CD4-positive, CD25-positive, alpha-beta regulatory T cell (primary cell): ENCODE data around the gene RNF113A. TPM values are rescaled to one million over a fixed set of nuclear protein-coding genes. Genes with fewer than 3 reads are reported as not detected.
A peak's percentile ranks its signal among the peaks of the same experiment; 100 is the strongest.

Experiments used
- ATAC-seq, 2 donors: fragments of 150-1000 bp; cut with Tn5 transposase; one replicate each; pipeline ENCODE4 v1.10.0; 2021; ENCODE audit warnings: low read depth in 2 of 2, moderate number of reproducible peaks in 2 of 2, moderate library complexity in 1 of 2
- DNase-seq, 3 donors: peaks; one replicate each; pipeline versions ENCODE4 v3.0.0 to v3.0.0-alpha.2; 2012 to 2022; ENCODE audit warnings: mixed read lengths in 1 of 3
- H3K27ac ChIP-seq: one replicate; pipeline ENCODE4 v1.7.0; 2013; ENCODE audit warnings: mild to moderate bottlenecking, low read length; ENCODE audit not compliant: insufficient read depth, poor library complexity, severe bottlenecking
- H3K27me3 ChIP-seq: one replicate; pipeline ENCODE4 v1.7.0; 2013; ENCODE audit warnings: low read length; ENCODE audit not compliant: control insufficient read depth, insufficient read depth
- H3K36me3 ChIP-seq: one replicate; pipeline ENCODE4 v1.7.0; 2013; ENCODE audit warnings: mild to moderate bottlenecking, low read length, moderate library complexity; ENCODE audit not compliant: control insufficient read depth, insufficient read depth
- H3K4me1 ChIP-seq: 2 replicates; pipeline ENCODE4 v1.7.0; 2013; ENCODE audit warnings: mild to moderate bottlenecking, low read length; ENCODE audit not compliant: insufficient read depth, control insufficient read depth, poor library complexity, severe bottlenecking
- H3K4me3 ChIP-seq: one replicate; pipeline ENCODE4 v1.7.0; 2013; ENCODE audit warnings: low read depth, mild to moderate bottlenecking, low read length, moderate library complexity
- H3K9me3 ChIP-seq, 2 experiments: 1 replicate in 1 of 2; 2 replicates in 1 of 2; pipeline ENCODE4 v1.7.0; 2013; ENCODE audit warnings: low read length in 2 of 2, mild to moderate bottlenecking in 1 of 2, moderate library complexity in 1 of 2; ENCODE audit not compliant: control insufficient read depth in 2 of 2
- H3K27ac Mint-ChIP-seq, 3 donors: one replicate each; pipeline ENCODE4 v1.8.0; 2020 to 2022; ENCODE audit warnings: mild to moderate bottlenecking in 3 of 3, mixed read lengths in 3 of 3, moderate library complexity in 2 of 3
- H3K27me3 Mint-ChIP-seq: one replicate; pipeline ENCODE4 v1.8.0; 2022; ENCODE audit warnings: mild to moderate bottlenecking, mixed read lengths
- H3K36me3 Mint-ChIP-seq: one replicate; pipeline ENCODE4 v1.8.0; 2020; ENCODE audit warnings: mixed read lengths
- H3K4me1 Mint-ChIP-seq, 4 donors: one replicate each; pipeline ENCODE4 v1.8.0; 2020 to 2022; ENCODE audit warnings: mixed read lengths in 4 of 4, mild to moderate bottlenecking in 1 of 4
- H3K4me3 Mint-ChIP-seq, 4 donors: one replicate each; pipeline ENCODE4 v1.8.0; 2020 to 2022; ENCODE audit warnings: mild to moderate bottlenecking in 4 of 4, mixed read lengths in 4 of 4, moderate library complexity in 3 of 4
- H3K9me3 Mint-ChIP-seq, 7 donors: one replicate each; pipeline ENCODE4 v1.8.0; 2020 to 2022; ENCODE audit warnings: mixed read lengths in 7 of 7, mild to moderate bottlenecking in 3 of 7, moderate library complexity in 2 of 7
- polyA plus RNA-seq, 4 donors: library from polyadenylated mRNA; unstranded; fragments of 300-500 nt; fragmentation: Illumina TruSeq; gene quantifications; one replicate each; pipeline ENCODE4 v1.2.3, GENCODE V29; 2021
- total RNA-seq: library from RNA; stranded (reverse); gene quantifications from one replicate; pipeline ENCODE4 v1.2.3, GENCODE V29; 2022

The RNF113A gene
- total and polyA plus RNA-seq, 5 donors from 2014 or later: 30.7 to 85.8 (median 74.3) TPM

- Histone ChIP-seq H3K27me3 (no peaks in the 10 kb centered on the region), H3K36me3 (peaks cover under 1% of the 10 kb centered on the region), H3K4me3 (peak overlapping the region; percentile 75), H3K27ac (peak overlapping the region; percentile 96), H3K4me1 (peaks cover 6% of the 10 kb centered on the region), H3K9me3 (no peaks in the 10 kb centered on the region)
- ATAC-seq (peak; percentile 33 to 41), DNase-seq (no peak)
- H3K36me3 Mint-ChIP-seq: no peaks in the 10 kb centered on the region
- no peaks in the 10 kb centered on the region for H3K9me3 Mint-ChIP-seq
- H3K27me3 Mint-ChIP-seq: peaks cover 9% of the 10 kb centered on the region
- H3K4me1 Mint-ChIP-seq: peaks cover 0 to 27% (median 9%) of the 10 kb centered on the region in 4 donors
- H3K27ac Mint-ChIP-seq: peak overlapping the region; percentile 97 to 99 (median 99)
- peak overlapping the region; percentile 95 to 100 (median 97) for H3K4me3 Mint-ChIP-seq
These were observed 311 bp downstream of the RNF113A start for GRCh38 chrX:119871245-119871598.

GRCh38 chrX:119870626-119871131 is 854 bp downstream of the RNF113A start:
- Histone ChIP-seq H3K4me1 (peaks cover 6% of the 10 kb centered on the region), H3K36me3 (no peaks in the 10 kb centered on the region), H3K27ac (peak overlapping the region; percentile 96), H3K4me3 (peak overlapping the region; percentile 75), H3K9me3 (no peaks in the 10 kb centered on the region), H3K27me3 (no peaks in the 10 kb centered on the region)
- Mint-ChIP-seq H3K4me1 (peaks cover 0 to 27% (median 9%) of the 10 kb centered on the region in 4 donors), H3K4me3 (peak overlapping the region; percentile 95 to 100 (median 97)), H3K9me3 (no peaks in the 10 kb centered on the region), H3K27me3 (peaks cover 9% of the 10 kb centered on the region), H3K27ac (peak overlapping the region; percentile 97 to 99 (median 99)), H3K36me3 (no peaks in the 10 kb centered on the region)
- DNase-seq: peak; percentile 12 to 56 (median 32)
- ATAC-seq: peak in 1 of 2 donors; percentile 3

GRCh38 chrX:119853444-119853843 is 18.1 kb downstream of the RNF113A start:
- no peaks in the 10 kb centered on the region for H3K9me3 ChIP-seq
- Mint-ChIP-seq H3K36me3 (peaks cover 3% of the 10 kb centered on the region), H3K4me3 (peak overlapping the region in 3 of 4 donors; percentile 92 to 99 (median 99)), H3K27me3 (no peaks in the 10 kb centered on the region), H3K27ac (peak overlapping the region; percentile 97 to 100 (median 99)), H3K9me3 (no peaks in the 10 kb centered on the region), H3K4me1 (peaks cover 3 to 26% (median 11%) of the 10 kb centered on the region in 4 donors)
- peak overlapping the region; percentile 94 for H3K27ac ChIP-seq
- ATAC-seq (no peak), DNase-seq (no peak)
- H3K4me3 ChIP-seq: peak overlapping the region; percentile 70
- H3K4me1 ChIP-seq: peaks cover 4% of the 10 kb centered on the region
- H3K36me3 ChIP-seq: peaks cover under 1% of the 10 kb centered on the region
- no peaks in the 10 kb centered on the region for H3K27me3 ChIP-seq

GRCh38 chrX:119852382-119853353 is 18.9 kb downstream of the RNF113A start, which contains the start of gene UPF3B:
UPF3B (minus strand) TSS chrX:119852963; CDS start chrX:119852928, 35 bp downstream.
- H3K27me3 Mint-ChIP-seq: no peaks in the 10 kb centered on the region
- Histone ChIP-seq H3K4me1 (peaks cover 4% of the 10 kb centered on the region), H3K9me3 (no peaks in the 10 kb centered on the region), H3K27ac (peak within 1 kb of the TSS; percentile 94), H3K4me3 (peak within 1 kb of the TSS; percentile 81), H3K27me3 (no peaks in the 10 kb centered on the region), H3K36me3 (peaks cover 3% of the 10 kb centered on the region)
- H3K4me3 Mint-ChIP-seq: peak within 1 kb of the TSS; percentile 92 to 99 (median 99)
- H3K36me3 Mint-ChIP-seq: peaks cover 3% of the 10 kb centered on the region
- ATAC-seq: peak; percentile 98 to 99
- peak; percentile 92 to 97 (median 93) for DNase-seq
- peaks cover 3 to 26% (median 12%) of the 10 kb centered on the region in 4 donors for H3K4me1 Mint-ChIP-seq
- peak within 1 kb of the TSS; percentile 97 to 100 (median 99) for H3K27ac Mint-ChIP-seq
- H3K9me3 Mint-ChIP-seq: no peaks in the 10 kb centered on the region

GRCh38 chrX:119833905-119834304 is 37.6 kb downstream of the RNF113A start:
- Histone ChIP-seq H3K4me3 (no peak overlapping the region), H3K36me3 (peaks cover 43% of the 10 kb centered on the region), H3K27me3 (no peaks in the 10 kb centered on the region), H3K4me1 (no peaks in the 10 kb centered on the region), H3K9me3 (no peaks in the 10 kb centered on the region), H3K27ac (no peak overlapping the region)
- Mint-ChIP-seq H3K9me3 (no peaks in the 10 kb centered on the region), H3K4me3 (no peak overlapping the region), H3K27ac (no peak overlapping the region), H3K27me3 (no peaks in the 10 kb centered on the region), H3K4me1 (peaks cover 0 to 4% (median 2%) of the 10 kb centered on the region in 4 donors), H3K36me3 (peaks cover 19% of the 10 kb centered on the region)
- no peak for ATAC-seq
- no peak for DNase-seq

GRCh38 chrX:119828446-119828845 is 43.1 kb downstream of the RNF113A start:
- Histone ChIP-seq H3K27me3 (no peaks in the 10 kb centered on the region), H3K36me3 (peaks cover 18% of the 10 kb centered on the region), H3K27ac (no peak overlapping the region), H3K4me3 (no peak overlapping the region), H3K9me3 (no peaks in the 10 kb centered on the region), H3K4me1 (peaks cover 4% of the 10 kb centered on the region)
- Mint-ChIP-seq H3K27ac (no peak overlapping the region), H3K9me3 (no peaks in the 10 kb centered on the region), H3K36me3 (peaks cover 5% of the 10 kb centered on the region), H3K4me1 (peaks cover 0 to 7% (median 0%) of the 10 kb centered on the region in 4 donors), H3K27me3 (peaks cover 4% of the 10 kb centered on the region), H3K4me3 (no peak overlapping the region)
- DNase-seq (no peak), ATAC-seq (no peak)

- ATAC-seq: no peak
- Histone ChIP-seq H3K4me3 (no peak overlapping the region), H3K36me3 (peaks cover 8% of the 10 kb centered on the region), H3K4me1 (peaks cover 4% of the 10 kb centered on the region), H3K9me3 (no peaks in the 10 kb centered on the region), H3K27ac (no peak overlapping the region), H3K27me3 (no peaks in the 10 kb centered on the region)
- Mint-ChIP-seq H3K4me3 (no peak overlapping the region), H3K4me1 (peaks cover 2 to 19% (median 6%) of the 10 kb centered on the region in 4 donors), H3K9me3 (no peaks in the 10 kb centered on the region), H3K27ac (peak overlapping the region in 2 of 3 donors; percentile 23 to 42), H3K27me3 (peaks cover 4% of the 10 kb centered on the region), H3K36me3 (no peaks in the 10 kb centered on the region)
- DNase-seq: peak in 1 of 3 donors; percentile 32
These were observed 45.1 kb downstream of the RNF113A start for GRCh38 chrX:119826399-119826959.
